Measurements from ENCODE around the gene PACRGL.

The PACRGL gene

DNA sequence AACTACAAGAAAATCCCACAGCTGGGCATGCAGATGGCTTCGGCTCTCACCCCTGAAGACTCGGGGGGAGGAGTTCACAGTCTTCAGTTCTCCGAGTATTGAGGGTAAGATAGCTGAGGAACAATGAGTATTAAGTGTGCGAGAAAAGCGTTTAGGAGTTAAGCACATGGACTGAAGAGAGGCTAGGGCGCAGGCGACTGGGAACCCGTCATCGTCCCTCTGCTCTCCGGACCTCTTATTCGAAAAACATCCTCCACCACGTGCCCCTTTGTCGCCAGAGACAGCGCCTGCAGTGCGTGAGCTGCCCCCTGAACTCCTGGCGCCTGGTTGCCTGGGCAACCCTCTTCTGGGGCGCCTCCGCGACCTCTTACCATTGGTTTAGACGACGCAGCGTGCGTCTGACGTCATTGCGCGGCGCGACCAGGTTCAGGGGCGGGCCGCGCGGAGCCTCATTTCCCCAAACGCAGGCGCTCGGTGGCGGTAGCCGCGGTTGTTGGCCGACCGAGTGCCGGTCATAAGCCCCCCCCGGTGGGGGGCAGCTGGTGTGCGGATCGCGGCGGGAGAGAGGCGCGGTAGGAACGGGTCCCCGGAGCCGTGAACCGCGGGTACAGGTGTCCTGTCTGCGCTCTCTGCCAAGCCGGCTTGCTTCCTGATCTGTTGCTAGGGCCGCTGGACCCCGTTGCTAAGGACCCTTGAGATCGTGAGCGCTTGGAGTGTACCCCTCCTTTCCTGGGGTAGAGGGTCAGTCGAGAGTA, at the start of gene PACRGL:
Gene PACRGL (plus strand): TSS at position 452 of the 755 bp plus-strand sequence. CDS start 4,024 bp downstream, outside the sequence.
- peak; percentile 94 for DNase-seq (ENCODE audit: low read depth, low spot score)
- in situ Hi-C loops (cut with HindIII; ENCODE audit: low sequenced_read_pairs), result no loop called here
- TF ChIP-seq, protein P1, sequence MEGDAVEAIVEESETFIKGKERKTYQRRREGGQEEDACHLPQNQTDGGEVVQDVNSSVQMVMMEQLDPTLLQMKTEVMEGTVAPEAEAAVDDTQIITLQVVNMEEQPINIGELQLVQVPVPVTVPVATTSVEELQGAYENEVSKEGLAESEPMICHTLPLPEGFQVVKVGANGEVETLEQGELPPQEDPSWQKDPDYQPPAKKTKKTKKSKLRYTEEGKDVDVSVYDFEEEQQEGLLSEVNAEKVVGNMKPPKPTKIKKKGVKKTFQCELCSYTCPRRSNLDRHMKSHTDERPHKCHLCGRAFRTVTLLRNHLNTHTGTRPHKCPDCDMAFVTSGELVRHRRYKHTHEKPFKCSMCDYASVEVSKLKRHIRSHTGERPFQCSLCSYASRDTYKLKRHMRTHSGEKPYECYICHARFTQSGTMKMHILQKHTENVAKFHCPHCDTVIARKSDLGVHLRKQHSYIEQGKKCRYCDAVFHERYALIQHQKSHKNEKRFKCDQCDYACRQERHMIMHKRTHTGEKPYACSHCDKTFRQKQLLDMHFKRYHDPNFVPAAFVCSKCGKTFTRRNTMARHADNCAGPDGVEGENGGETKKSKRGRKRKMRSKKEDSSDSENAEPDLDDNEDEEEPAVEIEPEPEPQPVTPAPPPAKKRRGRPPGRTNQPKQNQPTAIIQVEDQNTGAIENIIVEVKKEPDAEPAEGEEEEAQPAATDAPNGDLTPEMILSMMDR (IDR thresholded peaks at IDR 0.05; ENCODE audit: low read depth, low read length), result no peak
- H3K4me3 ChIP-seq (ENCODE audit: low read depth, low read length), result peak within 1 kb of the TSS; percentile 90

DNA sequence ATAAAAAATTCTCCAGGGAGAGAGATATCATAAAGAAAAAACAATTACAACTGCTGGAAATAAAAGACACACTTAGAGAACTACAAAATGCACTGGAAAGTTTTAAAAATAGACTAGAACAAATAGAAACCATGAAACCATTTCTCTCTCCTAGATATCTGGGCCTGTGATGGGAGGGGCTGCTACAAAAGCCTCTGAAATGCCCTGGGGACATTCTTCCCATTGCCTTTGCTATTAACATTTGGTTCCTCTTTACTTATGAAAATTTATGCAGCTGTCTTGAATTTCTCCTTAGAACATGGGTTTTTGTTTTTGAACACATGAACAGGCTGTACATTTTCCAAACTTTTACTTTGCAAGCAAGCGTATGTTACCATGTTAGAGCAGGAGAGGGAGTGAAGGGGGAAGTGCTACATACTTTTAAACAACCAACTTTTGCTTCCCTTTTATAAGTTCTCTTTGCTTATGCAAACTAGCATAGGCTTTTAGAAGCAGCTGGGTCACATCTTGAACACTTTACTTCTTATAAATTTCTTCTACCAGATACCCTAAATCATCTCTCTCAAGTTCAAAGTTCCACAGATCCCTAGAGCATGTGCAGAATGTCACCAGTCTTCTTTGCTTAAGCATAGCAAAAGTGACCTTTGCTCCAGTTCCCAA, 47.9 kb upstream of the PACRGL start:
- no peak for DNase-seq (ENCODE audit: low read depth, low spot score)
- TF ChIP-seq, protein P1 (IDR thresholded peaks at IDR 0.05; ENCODE audit: low read depth, low read length), result no peak
- in situ Hi-C loops (cut with HindIII; ENCODE audit: low sequenced_read_pairs), result no loop called here

DNA sequence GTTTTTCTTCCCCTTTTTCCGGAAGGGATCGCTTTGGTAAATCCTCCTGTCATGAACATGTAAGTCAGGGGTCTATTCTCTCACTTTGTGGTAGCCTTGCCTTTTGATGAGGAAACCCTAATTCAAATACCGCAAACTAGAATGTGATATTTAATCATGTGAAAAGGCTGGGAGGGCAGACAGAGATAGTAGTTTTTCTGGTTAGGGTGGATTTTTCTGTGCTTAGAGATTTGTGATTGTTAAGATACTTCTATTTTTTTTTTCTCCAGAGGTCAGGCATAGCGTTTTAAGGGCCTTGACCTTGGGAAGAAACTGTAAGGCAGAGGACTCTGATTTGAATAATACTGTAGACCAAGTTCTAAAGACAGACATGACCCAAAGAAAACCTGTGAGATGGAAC, 41.8 kb upstream of the PACRGL start:
- no peak for DNase-seq (ENCODE audit: low read depth, low spot score)
- H3K4me3 ChIP-seq (ENCODE audit: low read depth, low read length), result no peak overlapping the region
- TF ChIP-seq, protein P1 (IDR thresholded peaks at IDR 0.05; ENCODE audit: low read depth, low read length), result no peak
- in situ Hi-C loops (cut with HindIII; ENCODE audit: low sequenced_read_pairs), result no loop called here

More for the DNA sequence above, 47.9 kb upstream of the PACRGL start:
- no peak overlapping the region for H3K4me3 ChIP-seq (ENCODE audit: low read depth, low read length)

DNA sequence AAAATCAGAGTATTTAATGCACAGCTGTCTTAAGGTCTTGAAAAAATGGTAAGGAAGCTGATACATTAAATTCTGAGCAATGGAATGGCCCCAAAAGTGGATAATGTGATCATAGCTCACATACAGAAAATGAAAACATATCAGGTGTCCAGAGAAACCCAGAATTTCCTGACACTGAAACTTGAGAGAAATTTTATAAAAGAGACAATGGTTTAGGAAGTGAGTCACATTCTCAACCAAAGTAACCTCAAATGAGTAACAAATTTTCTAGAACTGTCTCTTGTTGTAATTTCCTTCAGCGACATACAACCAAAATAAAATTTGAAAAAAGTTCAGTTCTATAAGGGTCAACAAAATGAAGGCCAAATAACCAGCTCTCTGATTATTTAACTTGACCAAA, 37.4 kb upstream of the PACRGL start:
- TF ChIP-seq, protein P1 (IDR thresholded peaks at IDR 0.05; ENCODE audit: low read depth, low read length), result no peak
- H3K4me3 ChIP-seq (ENCODE audit: low read depth, low read length), result no peak overlapping the region
- in situ Hi-C loops (cut with HindIII; ENCODE audit: low sequenced_read_pairs), result no loop called here
- DNase-seq (ENCODE audit: low read depth, low spot score), result peak; percentile 69

DNA sequence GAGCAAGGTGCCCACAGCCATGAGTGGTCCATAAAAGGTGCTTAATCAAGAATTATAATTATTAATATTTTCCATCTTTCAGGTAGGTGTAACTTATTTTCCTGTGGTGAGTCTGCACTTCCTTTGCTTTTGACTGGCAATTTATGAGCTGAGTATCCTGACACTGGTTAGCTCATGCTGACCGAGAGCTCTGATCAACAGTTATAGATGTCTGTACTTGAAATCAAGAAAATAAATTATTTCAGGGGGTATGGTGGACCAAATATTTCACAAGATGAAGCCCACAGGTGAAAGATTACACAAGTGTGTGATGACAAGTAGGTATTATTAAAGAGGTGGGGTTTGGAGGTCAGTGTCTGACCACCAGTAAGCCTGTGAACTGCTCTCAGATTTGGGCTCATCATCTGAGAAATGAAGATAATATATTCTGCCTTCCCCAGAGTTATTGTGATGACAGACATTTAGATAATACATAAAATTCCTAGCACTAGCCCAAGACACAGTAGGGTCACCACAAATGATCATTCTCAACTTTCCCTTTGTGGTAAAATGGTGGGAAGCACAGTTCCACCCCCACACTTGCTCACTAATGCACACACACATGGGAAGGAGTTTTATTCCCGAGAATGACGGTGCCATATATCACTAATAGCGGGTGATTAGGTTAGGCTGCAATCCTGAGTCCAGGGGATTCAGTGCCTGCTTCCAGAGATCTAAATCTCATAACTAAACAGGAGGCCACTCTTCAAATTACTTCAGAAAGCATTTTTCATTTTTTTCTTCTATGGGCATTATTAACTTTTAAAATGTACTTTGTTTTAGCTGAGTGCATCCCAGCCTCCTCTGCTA, 34.0 kb upstream of the PACRGL start:
- DNase-seq (ENCODE audit: low read depth, low spot score), result no peak
- no peak overlapping the region for H3K4me3 ChIP-seq (ENCODE audit: low read depth, low read length)
- in situ Hi-C loops (cut with HindIII; ENCODE audit: low sequenced_read_pairs), result no loop called here
- TF ChIP-seq, protein P1 (IDR thresholded peaks at IDR 0.05; ENCODE audit: low read depth, low read length), result no peak

DNA sequence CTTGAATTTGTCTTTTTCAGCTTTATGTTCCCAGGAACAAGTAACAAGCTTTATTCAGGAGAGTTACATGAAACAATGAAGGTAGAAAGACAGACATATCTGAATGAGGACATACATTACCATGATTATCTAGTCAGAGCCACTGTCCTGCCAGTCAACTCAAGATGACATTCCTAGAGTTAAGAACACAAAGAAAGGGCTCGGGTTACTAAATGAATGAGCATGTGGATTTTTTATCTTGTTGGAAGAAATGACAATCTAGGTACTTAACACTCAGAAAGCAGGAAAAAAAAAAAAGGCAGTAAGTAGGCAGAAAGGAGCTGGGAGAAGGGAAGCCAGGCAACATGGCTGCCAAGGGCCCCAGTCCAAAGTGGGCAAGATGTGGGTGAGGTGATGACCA, 28.0 kb upstream of the PACRGL start:
- in situ Hi-C loops (cut with HindIII; ENCODE audit: low sequenced_read_pairs), result no loop called here
- no peak for DNase-seq (ENCODE audit: low read depth, low spot score)
- TF ChIP-seq, protein P1 (IDR thresholded peaks at IDR 0.05; ENCODE audit: low read depth, low read length), result no peak
- H3K4me3 ChIP-seq (ENCODE audit: low read depth, low read length), result no peak overlapping the region
